SU-DHL-6 (cell line): ENCODE results near the gene BCL2L13.

Experiments used
- EZH2phosphoT487 ChIP-seq: fragments of 200-600 bp; sonication (generic), shearing (Covaris generic); conservative IDR thresholded peaks from 2 replicates; pipeline ENCODE4 v1.6.1; 2018; ENCODE audit warnings: mild to moderate bottlenecking, antibody characterized with exemption, low read length, moderate library complexity, mixed read lengths
- TF ChIP-seq, protein P1 (sequence below): fragments of 200-600 bp; sonication (generic); IDR thresholded peaks from one replicate; pipeline ENCODE4 v1.5.1; 2017; ENCODE audit warnings: antibody characterized with exemption, mild to moderate bottlenecking, low read length, moderate library complexity; ENCODE audit not compliant: insufficient read depth, poor library complexity, severe bottlenecking

DNA sequence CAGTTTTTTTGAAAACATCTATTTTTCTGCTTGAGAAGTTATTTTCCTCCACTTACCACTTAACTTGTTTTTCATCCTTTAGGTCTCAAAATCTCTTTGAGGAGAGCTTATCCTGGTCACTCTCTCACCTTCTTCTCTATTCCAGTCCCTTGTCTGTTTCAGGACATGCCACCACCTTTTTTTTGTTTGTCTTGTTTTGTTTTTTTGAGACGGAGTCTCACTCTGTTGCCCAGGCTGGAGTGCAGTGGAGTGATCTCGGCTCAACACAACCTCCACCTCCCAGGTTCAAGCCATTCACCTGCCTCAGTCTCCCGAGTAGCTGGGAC is 4.6 kb upstream of the BCL2L13 start:
- TF ChIP-seq EZH2phosphoT487, result no peak
- TF ChIP-seq, protein P1, sequence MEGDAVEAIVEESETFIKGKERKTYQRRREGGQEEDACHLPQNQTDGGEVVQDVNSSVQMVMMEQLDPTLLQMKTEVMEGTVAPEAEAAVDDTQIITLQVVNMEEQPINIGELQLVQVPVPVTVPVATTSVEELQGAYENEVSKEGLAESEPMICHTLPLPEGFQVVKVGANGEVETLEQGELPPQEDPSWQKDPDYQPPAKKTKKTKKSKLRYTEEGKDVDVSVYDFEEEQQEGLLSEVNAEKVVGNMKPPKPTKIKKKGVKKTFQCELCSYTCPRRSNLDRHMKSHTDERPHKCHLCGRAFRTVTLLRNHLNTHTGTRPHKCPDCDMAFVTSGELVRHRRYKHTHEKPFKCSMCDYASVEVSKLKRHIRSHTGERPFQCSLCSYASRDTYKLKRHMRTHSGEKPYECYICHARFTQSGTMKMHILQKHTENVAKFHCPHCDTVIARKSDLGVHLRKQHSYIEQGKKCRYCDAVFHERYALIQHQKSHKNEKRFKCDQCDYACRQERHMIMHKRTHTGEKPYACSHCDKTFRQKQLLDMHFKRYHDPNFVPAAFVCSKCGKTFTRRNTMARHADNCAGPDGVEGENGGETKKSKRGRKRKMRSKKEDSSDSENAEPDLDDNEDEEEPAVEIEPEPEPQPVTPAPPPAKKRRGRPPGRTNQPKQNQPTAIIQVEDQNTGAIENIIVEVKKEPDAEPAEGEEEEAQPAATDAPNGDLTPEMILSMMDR, result no peak
